Myocyte (in vitro differentiated cells): ENCODE measurements around the gene PCDHGA1. TPM values are rescaled to one million over a fixed set of nuclear protein-coding genes. Genes with fewer than 3 reads are reported as not detected.
"Not testable (repeated sequence)": the region's sequence is repeated elsewhere in the genome, so short reads cannot be mapped to it uniquely, and the experiment has no call there.

Experiments used
- DNase-seq: peaks from one replicate; pipeline ENCODE4 v3.0.0-alpha.2; 2012; ENCODE audit warnings: low read depth
- total RNA-seq: library from RNA; depleted of rRNA; stranded (reverse); fragments of >200 nt; gene quantifications from 2 replicates; pipeline ENCODE4 v1.2.3, GENCODE V29; 2014

The PCDHGA1 gene
- total RNA-seq, 1 donor from 2014 or later = 5.9 TPM

DNA sequence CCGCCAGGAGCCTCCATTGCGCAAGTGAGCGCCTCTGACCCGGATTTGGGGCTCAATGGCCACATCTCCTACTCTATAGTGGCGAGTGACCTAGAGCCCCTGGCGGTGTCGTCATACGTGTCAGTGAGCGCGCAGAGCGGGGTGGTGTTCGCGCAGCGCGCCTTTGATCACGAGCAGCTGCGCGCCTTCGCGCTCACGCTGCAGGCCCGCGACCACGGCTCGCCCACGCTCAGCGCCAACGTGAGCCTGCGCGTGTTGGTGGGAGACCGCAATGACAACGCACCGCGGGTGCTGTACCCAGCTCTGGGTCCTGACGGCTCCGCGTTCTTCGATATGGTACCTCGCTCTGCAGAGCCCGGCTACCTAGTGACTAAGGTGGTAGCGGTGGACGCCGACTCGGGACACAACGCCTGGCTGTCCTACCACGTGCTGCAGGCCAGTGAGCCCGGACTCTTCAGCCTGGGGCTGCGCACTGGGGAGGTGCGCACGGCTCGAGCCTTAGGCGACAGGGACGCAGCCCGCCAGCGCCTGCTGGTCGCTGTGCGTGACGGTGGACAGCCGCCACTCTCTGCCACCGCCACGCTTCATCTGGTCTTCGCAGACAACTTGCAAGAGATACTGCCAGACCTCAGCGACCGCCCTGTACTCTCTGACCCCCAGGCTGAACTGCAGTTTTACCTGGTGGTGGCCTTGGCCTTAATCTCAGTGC is 79.4 kb downstream of the PCDHGA1 start:
- DNase-seq = no peak

DNA sequence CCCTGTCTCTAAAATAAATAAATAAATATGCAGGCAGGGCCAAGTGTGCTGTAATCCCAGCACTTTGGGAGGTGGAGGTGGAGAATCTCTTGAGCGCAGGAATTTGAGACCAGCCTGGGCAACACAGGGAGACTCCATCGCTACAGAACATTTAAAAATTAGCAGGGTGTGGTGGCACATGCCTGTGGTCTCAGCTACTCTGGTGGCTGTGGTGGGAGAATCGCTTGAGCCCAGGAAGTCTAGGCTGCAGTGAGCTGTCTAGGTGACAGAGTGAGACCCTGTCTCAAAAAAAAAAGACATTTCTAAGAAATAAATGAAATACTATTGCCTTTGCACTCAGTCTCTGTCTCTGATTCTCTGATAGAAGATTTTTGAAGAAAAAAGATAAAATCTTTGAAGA is 81.3 kb downstream of the PCDHGA1 start:
- DNase-seq = peak; percentile 37

DNA sequence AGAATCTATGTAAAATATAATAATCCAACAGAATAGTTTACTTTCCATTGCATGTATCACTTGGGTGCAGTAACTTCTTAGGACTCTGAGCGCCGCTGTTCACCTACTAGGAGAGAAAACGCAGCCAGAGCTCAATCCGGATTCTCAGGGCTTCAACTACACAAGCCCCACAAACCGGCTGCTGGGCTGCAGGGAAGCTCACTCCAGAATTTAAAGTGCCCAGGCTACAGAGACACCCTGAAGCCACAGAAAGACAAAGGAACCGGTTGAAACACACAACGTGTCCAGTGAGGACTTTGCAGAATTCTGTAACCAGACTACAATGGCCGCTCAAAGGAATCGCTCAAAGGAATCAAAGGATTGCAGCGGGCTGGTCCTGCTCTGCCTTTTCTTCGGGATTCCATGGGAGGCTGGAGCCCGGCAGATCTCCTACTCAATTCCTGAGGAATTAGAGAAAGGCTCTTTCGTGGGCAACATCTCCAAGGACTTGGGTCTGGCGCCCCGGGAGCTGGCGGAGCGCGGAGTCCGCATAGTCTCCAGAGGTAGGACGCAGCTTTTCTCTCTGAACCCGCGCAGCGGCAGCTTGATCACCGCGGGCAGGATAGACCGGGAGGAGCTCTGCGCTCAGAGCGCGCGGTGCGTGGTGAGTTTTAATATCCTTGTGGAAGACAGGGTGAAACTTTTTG is 82.7 kb downstream of the PCDHGA1 start, which contains the start of gene PCDHGA10:
PCDHGA10 (plus strand) TSS at position 134 of the 686 bp plus-strand sequence; CDS start at position 323, 189 bp downstream.
- peak; percentile 83 for DNase-seq

GRCh38 chr5:141413540-141414069 is 83.3 kb downstream of the PCDHGA1 start:
- peak; percentile 5 for DNase-seq

DNA sequence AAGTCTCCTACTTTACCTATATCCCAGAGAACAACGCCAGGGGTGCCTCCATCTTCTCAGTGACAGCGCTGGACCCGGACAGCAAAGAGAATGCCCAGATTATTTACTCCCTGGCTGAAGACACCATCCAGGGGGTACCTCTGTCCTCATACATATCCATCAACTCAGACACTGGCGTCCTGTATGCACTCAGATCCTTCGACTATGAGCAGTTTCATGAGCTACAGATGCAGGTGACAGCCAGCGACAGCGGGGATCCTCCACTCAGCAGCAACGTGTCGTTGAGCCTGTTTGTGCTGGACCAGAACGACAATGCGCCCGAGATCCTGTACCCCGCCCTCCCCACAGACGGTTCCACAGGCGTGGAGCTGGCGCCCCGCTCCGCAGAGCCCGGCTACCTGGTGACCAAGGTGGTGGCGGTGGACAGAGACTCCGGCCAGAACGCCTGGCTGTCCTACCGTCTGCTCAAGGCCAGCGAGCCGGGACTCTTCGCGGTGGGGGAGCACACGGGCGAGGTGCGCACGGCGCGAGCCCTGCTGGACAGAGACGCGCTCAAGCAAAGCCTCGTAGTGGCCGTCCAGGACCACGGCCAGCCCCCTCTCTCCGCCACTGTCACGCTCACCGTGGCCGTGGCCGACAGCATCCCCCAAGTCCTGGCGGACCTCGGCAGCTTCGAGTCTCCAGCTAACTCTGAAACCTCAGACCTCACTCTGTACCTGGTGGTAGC is 84.4 kb downstream of the PCDHGA1 start:
- DNase-seq = not testable (repeated sequence)

DNA sequence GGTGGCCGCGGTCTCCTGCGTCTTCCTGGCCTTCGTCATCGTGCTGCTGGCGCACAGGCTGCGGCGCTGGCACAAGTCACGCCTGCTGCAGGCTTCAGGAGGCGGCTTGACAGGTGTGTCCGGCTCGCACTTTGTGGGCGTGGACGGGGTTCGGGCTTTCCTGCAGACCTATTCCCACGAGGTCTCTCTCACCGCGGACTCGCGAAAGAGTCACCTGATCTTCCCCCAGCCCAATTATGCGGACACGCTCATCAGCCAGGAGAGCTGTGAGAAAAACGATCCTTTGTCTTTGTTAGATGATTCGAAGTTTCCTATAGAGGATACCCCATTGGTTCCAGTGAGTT is 84.9 kb downstream of the PCDHGA1 start:
- not testable (repeated sequence) for DNase-seq

GRCh38 chr5:141417494-141418172 is 87.3 kb downstream of the PCDHGA1 start, which contains the start of gene PCDHGB7:
PCDHGB7 (plus strand) TSS chr5:141417677; CDS start chr5:141417860, 183 bp downstream.
- not testable (repeated sequence) for DNase-seq

DNA sequence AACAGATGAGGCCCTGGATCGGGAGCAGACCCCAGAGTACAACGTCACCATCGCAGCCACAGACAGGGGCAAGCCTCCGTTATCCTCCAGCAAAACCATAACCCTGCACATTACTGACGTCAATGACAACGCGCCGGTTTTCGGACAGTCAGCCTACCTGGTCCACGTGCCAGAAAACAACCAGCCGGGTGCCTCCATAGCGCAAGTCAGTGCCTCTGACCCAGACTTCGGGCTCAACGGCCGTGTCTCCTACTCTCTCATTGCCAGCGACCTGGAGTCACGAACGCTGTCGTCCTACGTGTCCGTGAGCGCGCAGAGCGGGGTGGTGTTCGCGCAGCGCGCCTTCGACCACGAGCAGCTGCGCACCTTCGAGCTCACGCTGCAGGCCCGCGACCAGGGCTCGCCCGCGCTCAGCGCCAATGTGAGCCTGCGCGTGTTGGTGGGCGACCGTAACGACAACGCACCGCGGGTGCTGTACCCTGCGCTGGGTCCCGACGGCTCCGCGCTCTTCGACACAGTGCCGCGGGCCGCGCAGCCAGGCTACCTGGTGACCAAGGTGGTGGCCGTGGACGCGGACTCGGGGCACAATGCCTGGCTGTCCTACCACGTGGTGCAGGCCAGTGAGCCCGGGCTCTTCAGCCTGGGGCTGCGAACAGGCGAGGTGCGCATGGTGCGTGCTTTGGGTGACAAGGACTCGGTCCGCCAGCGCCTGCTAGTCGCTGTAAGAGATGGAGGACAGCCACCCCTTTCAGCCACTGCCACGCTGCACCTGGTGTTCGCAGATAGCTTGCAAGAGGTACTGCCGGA is 89.0 kb downstream of the PCDHGA1 start:
- DNase-seq = no peak

GRCh38 chr5:141420855-141421488 is 90.7 kb downstream of the PCDHGA1 start, which contains the start of gene PCDHGA11:
PCDHGA11 (plus strand) TSS chr5:141421051; CDS start chr5:141421228, 177 bp downstream.
- no peak for DNase-seq

GRCh38 chr5:141421489-141421855 is 91.2 kb downstream of the PCDHGA1 start:
- DNase-seq = no peak

GRCh38 chr5:141422742-141423291 is 92.5 kb downstream of the PCDHGA1 start:
- no peak for DNase-seq

GRCh38 chr5:141427783-141428426 is 97.6 kb downstream of the PCDHGA1 start:
- no peak for DNase-seq

- peak; percentile 54 for DNase-seq
Measured at GRCh38 chr5:141430332-141431113, 100.2 kb downstream of the PCDHGA1 start, which contains the start of gene PCDHGA12. PCDHGA12 (plus strand) TSS chr5:141430507; CDS start chr5:141430760, 253 bp downstream.

DNA sequence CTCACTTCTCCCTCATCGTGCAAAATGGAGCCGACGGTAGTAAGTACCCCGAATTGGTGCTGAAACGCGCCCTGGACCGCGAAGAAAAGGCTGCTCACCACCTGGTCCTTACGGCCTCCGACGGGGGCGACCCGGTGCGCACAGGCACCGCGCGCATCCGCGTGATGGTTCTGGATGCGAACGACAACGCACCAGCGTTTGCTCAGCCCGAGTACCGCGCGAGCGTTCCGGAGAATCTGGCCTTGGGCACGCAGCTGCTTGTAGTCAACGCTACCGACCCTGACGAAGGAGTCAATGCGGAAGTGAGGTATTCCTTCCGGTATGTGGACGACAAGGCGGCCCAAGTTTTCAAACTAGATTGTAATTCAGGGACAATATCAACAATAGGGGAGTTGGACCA is 101.0 kb downstream of the PCDHGA1 start:
- DNase-seq = no peak

DNA sequence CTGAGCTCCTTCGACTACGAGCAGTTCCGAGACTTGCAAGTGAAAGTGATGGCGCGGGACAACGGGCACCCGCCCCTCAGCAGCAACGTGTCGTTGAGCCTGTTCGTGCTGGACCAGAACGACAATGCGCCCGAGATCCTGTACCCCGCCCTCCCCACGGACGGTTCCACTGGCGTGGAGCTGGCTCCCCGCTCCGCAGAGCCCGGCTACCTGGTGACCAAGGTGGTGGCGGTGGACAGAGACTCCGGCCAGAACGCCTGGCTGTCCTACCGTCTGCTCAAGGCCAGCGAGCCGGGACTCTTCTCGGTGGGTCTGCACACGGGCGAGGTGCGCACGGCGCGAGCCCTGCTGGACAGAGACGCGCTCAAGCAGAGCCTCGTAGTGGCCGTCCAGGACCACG is 102.0 kb downstream of the PCDHGA1 start:
- DNase-seq = not testable (repeated sequence)

- not testable (repeated sequence) for DNase-seq
Measured at GRCh38 chr5:141432726-141433125, 102.4 kb downstream of the PCDHGA1 start.

GRCh38 chr5:141434006-141434405 is 103.7 kb downstream of the PCDHGA1 start:
- DNase-seq = no peak

GRCh38 chr5:141437221-141437620 is 106.9 kb downstream of the PCDHGA1 start:
- DNase-seq = no peak
